NB4 (cell line): ENCODE results near the gene DOCK4.

Source experiments
- DNase-seq: peaks from one replicate; pipeline ENCODE4 v3.0.0; 2010; ENCODE audit warnings: low read depth
- H3K4me3 ChIP-seq: one replicate; pipeline ENCODE4 v1.5.1; 2011; ENCODE audit warnings: mild to moderate bottlenecking, low read depth, low read length, moderate library complexity
- CTCF ChIP-seq: IDR thresholded peaks from one replicate; pipeline ENCODE4 v1.5.1; 2012; ENCODE audit warnings: low read depth, low read length
- MAX ChIP-seq: IDR thresholded peaks from 2 replicates; pipeline ENCODE4 v1.6.1; 2011; ENCODE audit warnings: low read depth, low read length
- MYC ChIP-seq: IDR thresholded peaks from 2 replicates; pipeline ENCODE4 v1.6.1; 2011; ENCODE audit warnings: low read depth, low read length
- POLR2A ChIP-seq: IDR thresholded peaks from 2 replicates; pipeline ENCODE4 v1.6.1; 2011; ENCODE audit warnings: mild to moderate bottlenecking; ENCODE audit not compliant: insufficient read length; ENCODE audit errors: extremely low read depth

DOCK4 gene

GRCh38 chr7:112125250-112125649 lies 80.9 kb downstream of the DOCK4 start:
- DNase-seq: no peak
- no peak overlapping the region for H3K4me3 ChIP-seq
- no peak for TF ChIP-seq POLR2A
- TF ChIP-seq MYC: no peak
- no peak for TF ChIP-seq CTCF
- TF ChIP-seq MAX: no peak

GRCh38 chr7:112124061-112124766 lies 82.0 kb downstream of the DOCK4 start:
- DNase-seq: no peak
- no peak overlapping the region for H3K4me3 ChIP-seq
- TF ChIP-seq MAX: no peak
- TF ChIP-seq CTCF: no peak
- TF ChIP-seq MYC: no peak
- no peak for TF ChIP-seq POLR2A

- TF ChIP-seq POLR2A: no peak
- TF ChIP-seq MAX: no peak
- TF ChIP-seq CTCF: no peak
- no peak for TF ChIP-seq MYC
- no peak overlapping the region for H3K4me3 ChIP-seq
- DNase-seq: no peak
Measured at GRCh38 chr7:112122798-112123197, 83.4 kb downstream of the DOCK4 start.

GRCh38 chr7:112122144-112122543 lies 84.1 kb downstream of the DOCK4 start:
- TF ChIP-seq CTCF (no peak), MAX (no peak), MYC (no peak), POLR2A (no peak)
- no peak for DNase-seq
- H3K4me3 ChIP-seq: no peak overlapping the region

GRCh38 chr7:112121318-112121717 lies 84.9 kb downstream of the DOCK4 start:
- TF ChIP-seq CTCF (no peak), MAX (no peak), MYC (no peak), POLR2A (no peak)
- no peak for DNase-seq
- H3K4me3 ChIP-seq: no peak overlapping the region
